Thymus (tissue), 11 donors: Measurements from ENCODE around the gene CIAO3. TPM values are rescaled to one million over a fixed set of nuclear protein-coding genes. Genes with fewer than 3 reads are reported as not detected.
A peak's percentile ranks its signal among the peaks of the same experiment; 100 is the strongest.

Source experiments
- DNase-seq, 9 donors: peaks; one replicate each; pipeline ENCODE4 v3.0.0-alpha.2; 2013; ENCODE audit warnings: low spot score in 9 of 9, low read depth in 6 of 9, missing footprints in 1 of 9
- H3K27ac ChIP-seq, 2 donors: one replicate each; pipeline ENCODE4 v1.5.1; 2013; ENCODE audit warnings: control low read depth in 1 of 2, low read depth in 1 of 2, low read length in 1 of 2, mild to moderate bottlenecking in 1 of 2, moderate library complexity in 1 of 2
- H3K27me3 ChIP-seq, 2 donors: one replicate each; pipeline ENCODE4 v1.5.1; 2013; ENCODE audit warnings: low read length in 1 of 2; ENCODE audit not compliant: control insufficient read depth in 2 of 2, insufficient read depth in 1 of 2
- H3K36me3 ChIP-seq, 2 donors: one replicate each; pipeline ENCODE4 v1.5.1; 2013; ENCODE audit warnings: low read length in 1 of 2, mild to moderate bottlenecking in 1 of 2, moderate library complexity in 1 of 2; ENCODE audit not compliant: control insufficient read depth in 2 of 2, insufficient read depth in 2 of 2
- H3K4me1 ChIP-seq, 2 donors: one replicate each; pipeline ENCODE4 v1.5.1; 2013; ENCODE audit warnings: low read length in 2 of 2; ENCODE audit not compliant: control insufficient read depth in 2 of 2, insufficient read depth in 2 of 2
- H3K4me3 ChIP-seq, 2 donors: one replicate each; pipeline ENCODE4 v1.5.1; 2013; ENCODE audit warnings: low read length in 2 of 2, control low read depth in 1 of 2, mild to moderate bottlenecking in 1 of 2
- H3K9me3 ChIP-seq, 2 donors: one replicate each; pipeline ENCODE4 v1.5.1; 2013; ENCODE audit warnings: low read length in 1 of 2, mild to moderate bottlenecking in 1 of 2; ENCODE audit not compliant: control insufficient read depth in 2 of 2, insufficient read depth in 1 of 2
- WGBS: extraction: QIAGEN DNeasy Blood & Tissue Kit; methylation state at CpG from one replicate; pipeline ENCODE4 v1.1.7; 2013; 5-methylcytosine and 5-hydroxymethylcytosine counted together
- polyA plus RNA-seq: library from polyadenylated mRNA; stranded (reverse); fragments of 200-250 nt; gene quantifications from one replicate; pipeline ENCODE4 v1.2.3, GENCODE V29; 2013
- total RNA-seq: library from RNA; stranded (reverse); fragments of 120-200 nt; gene quantifications from one replicate; pipeline ENCODE4 v1.2.4, GENCODE V29; 2013
- donor health status: healthy.

The CIAO3 gene
- total and polyA plus RNA-seq, 2 donors, result 20.8 to 60.4 TPM

GRCh38 chr16:728890-729744, 11.7 kb downstream of the CIAO3 start:
- Histone ChIP-seq H3K4me3 (peak overlapping the region in 1 of 2 donors; percentile 67), H3K27me3 (peaks cover 4 to 44% of the 10 kb centered on the region in 2 donors), H3K4me1 (peaks cover 26 to 56% of the 10 kb centered on the region in 2 donors), H3K36me3 (peaks cover 27 to 55% of the 10 kb centered on the region in 2 donors), H3K27ac (peak overlapping the region in 1 of 2 donors; percentile 31), H3K9me3 (peaks cover 0 to 17% of the 10 kb centered on the region in 2 donors)
- DNase-seq, result no peak
- 84% methylated on average over 55 of the region's 55 CpGs for whole genome bisulfite sequencing

GRCh38 chr16:728131-728889, 12.5 kb downstream of the CIAO3 start:
- no peak overlapping the region for H3K27ac ChIP-seq
- peaks cover 0 to 19% of the 10 kb centered on the region in 2 donors for H3K9me3 ChIP-seq
- H3K4me1 ChIP-seq, result peaks cover 32 to 64% of the 10 kb centered on the region in 2 donors
- peaks cover 4 to 44% of the 10 kb centered on the region in 2 donors for H3K27me3 ChIP-seq
- 2% methylated on average over 80 of the region's 80 CpGs for WGBS
- peaks cover 19 to 47% of the 10 kb centered on the region in 2 donors for H3K36me3 ChIP-seq
- peak overlapping the region in 1 of 2 donors; percentile 67 for H3K4me3 ChIP-seq
- DNase-seq, result peak in 1 of 9 donors; percentile 60

- Histone ChIP-seq H3K4me3 (peak overlapping the region; percentile 49 to 67), H3K27ac (peak overlapping the region in 1 of 2 donors; percentile 36), H3K36me3 (peaks cover 10 to 38% of the 10 kb centered on the region in 2 donors), H3K9me3 (peaks cover 0 to 19% of the 10 kb centered on the region in 2 donors), H3K27me3 (peaks cover 4 to 44% of the 10 kb centered on the region in 2 donors), H3K4me1 (peaks cover 40 to 70% of the 10 kb centered on the region in 2 donors)
- peak in 1 of 9 donors; percentile 46 for DNase-seq
- WGBS, result under 1% methylated on average over 61 of the region's 61 CpGs
Observed at GRCh38 chr16:727291-727977, 13.4 kb downstream of the CIAO3 start.

GRCh38 chr16:726438-727290, 14.1 kb downstream of the CIAO3 start, which contains the start of the genes CCDC78 and HAGHL:
Gene CCDC78 (minus strand): TSS chr16:726443. CDS start chr16:726367, 76 bp downstream.
Gene HAGHL (plus strand): TSS chr16:727106. CDS start chr16:727510, 404 bp downstream.
- Histone ChIP-seq H3K9me3 (peaks cover 0 to 25% of the 10 kb centered on the region in 2 donors), H3K36me3 (peaks cover 5 to 31% of the 10 kb centered on the region in 2 donors), H3K4me1 (peaks cover 48 to 70% of the 10 kb centered on the region in 2 donors), H3K27ac (peak within 1 kb of the TSS; percentile 14 to 36), H3K27me3 (peaks cover 4 to 47% of the 10 kb centered on the region in 2 donors), H3K4me3 (peak within 1 kb of the TSS; percentile 49 to 67)
- WGBS, result 6% methylated on average over 85 of the region's 88 CpGs
- peak in 4 of 9 donors; percentile 53 to 77 (median 60) for DNase-seq

GRCh38 chr16:726188-726437, 14.7 kb downstream of the CIAO3 start:
- H3K4me1 ChIP-seq, result peaks cover 49 to 68% of the 10 kb centered on the region in 2 donors
- peak overlapping the region in 1 of 2 donors; percentile 14 for H3K27ac ChIP-seq
- 62% methylated on average over 9 of the region's 9 CpGs for WGBS

GRCh38 chr16:725463-726187, 15.2 kb downstream of the CIAO3 start:
- peak in 1 of 9 donors; percentile 59 for DNase-seq
- Histone ChIP-seq H3K4me3 (no peak overlapping the region), H3K4me1 (peaks cover 49 to 67% of the 10 kb centered on the region in 2 donors), H3K27ac (peak overlapping the region; percentile 4 to 14), H3K36me3 (peaks cover 5 to 21% of the 10 kb centered on the region in 2 donors), H3K27me3 (peaks cover 4 to 47% of the 10 kb centered on the region in 2 donors), H3K9me3 (peaks cover 0 to 30% of the 10 kb centered on the region in 2 donors)
- 69% methylated on average over 23 of the region's 23 CpGs for WGBS

More at GRCh38 chr16:726188-726437, 14.7 kb downstream of the CIAO3 start:
- DNase-seq, result no peak
- peaks cover 5 to 26% of the 10 kb centered on the region in 2 donors for H3K36me3 ChIP-seq
- peaks cover 0 to 28% of the 10 kb centered on the region in 2 donors for H3K9me3 ChIP-seq
- peaks cover 4 to 47% of the 10 kb centered on the region in 2 donors for H3K27me3 ChIP-seq
- H3K4me3 ChIP-seq, result no peak overlapping the region

- H3K4me3 ChIP-seq, result no peak overlapping the region
- peaks cover 0 to 28% of the 10 kb centered on the region in 2 donors for H3K9me3 ChIP-seq
- 94% methylated on average over 7 of the region's 7 CpGs for WGBS
- peaks cover under 1 to 15% of the 10 kb centered on the region in 2 donors for H3K36me3 ChIP-seq
- peaks cover 50 to 73% of the 10 kb centered on the region in 2 donors for H3K4me1 ChIP-seq
- peaks cover 4 to 47% of the 10 kb centered on the region in 2 donors for H3K27me3 ChIP-seq
- H3K27ac ChIP-seq, result peak overlapping the region in 1 of 2 donors; percentile 76
- DNase-seq, result no peak
Observed at GRCh38 chr16:725041-725376, 15.8 kb downstream of the CIAO3 start.
